ENCODE results near the gene DEDD. TPM values are rescaled to one million over a fixed set of nuclear protein-coding genes. Genes with fewer than 3 reads are reported as not detected.

The DEDD gene
- total and polyA plus RNA-seq, 12 donors: 19.7 to 33.0 (median 26.3) TPM

DNA sequence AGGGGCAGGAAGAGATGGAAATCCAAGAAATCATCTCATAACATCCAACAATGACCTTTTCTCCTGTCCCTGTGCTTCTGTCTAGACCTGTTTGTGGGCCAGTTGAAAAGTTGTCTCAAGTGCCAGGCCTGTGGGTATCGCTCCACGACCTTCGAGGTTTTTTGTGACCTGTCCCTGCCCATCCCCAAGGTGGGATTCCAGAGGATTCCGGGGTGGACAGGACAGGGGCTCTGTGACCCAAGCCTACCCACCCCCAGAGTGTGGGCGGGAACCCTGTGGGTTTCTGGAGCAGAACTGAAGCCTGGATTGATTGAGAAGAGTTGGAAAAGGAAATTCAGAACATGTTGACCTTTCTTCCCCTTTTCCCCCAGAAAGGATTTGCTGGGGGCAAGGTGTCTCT, 31.3 kb upstream of the DEDD start:
- ATAC-seq: no peak
- peaks cover 12 to 53% (median 46%) of the 10 kb centered on the region in 9 donors for H3K4me1 ChIP-seq
- DNase-seq: no peak

GRCh38 chr1:161162806-161163205, 30.3 kb upstream of the DEDD start:
- WGBS, 2 donors: 93 to 96% methylated on average over 10 of the region's 10 CpGs

More for the DNA sequence above, 31.3 kb upstream of the DEDD start:
- H3K9me3 ChIP-seq: no peaks in the 10 kb centered on the region
- peaks cover 0 to 54% (median 5%) of the 10 kb centered on the region in 9 donors for H3K36me3 ChIP-seq
- intact Hi-C loops (cut with DNase I): no loop called here
- WGBS, 2 donors: 92 to 95% methylated on average over 5 of the region's 5 CpGs
- H3K27ac ChIP-seq: no peak overlapping the region
- H3K4me3 ChIP-seq: no peak overlapping the region
- TF ChIP-seq, protein P1, sequence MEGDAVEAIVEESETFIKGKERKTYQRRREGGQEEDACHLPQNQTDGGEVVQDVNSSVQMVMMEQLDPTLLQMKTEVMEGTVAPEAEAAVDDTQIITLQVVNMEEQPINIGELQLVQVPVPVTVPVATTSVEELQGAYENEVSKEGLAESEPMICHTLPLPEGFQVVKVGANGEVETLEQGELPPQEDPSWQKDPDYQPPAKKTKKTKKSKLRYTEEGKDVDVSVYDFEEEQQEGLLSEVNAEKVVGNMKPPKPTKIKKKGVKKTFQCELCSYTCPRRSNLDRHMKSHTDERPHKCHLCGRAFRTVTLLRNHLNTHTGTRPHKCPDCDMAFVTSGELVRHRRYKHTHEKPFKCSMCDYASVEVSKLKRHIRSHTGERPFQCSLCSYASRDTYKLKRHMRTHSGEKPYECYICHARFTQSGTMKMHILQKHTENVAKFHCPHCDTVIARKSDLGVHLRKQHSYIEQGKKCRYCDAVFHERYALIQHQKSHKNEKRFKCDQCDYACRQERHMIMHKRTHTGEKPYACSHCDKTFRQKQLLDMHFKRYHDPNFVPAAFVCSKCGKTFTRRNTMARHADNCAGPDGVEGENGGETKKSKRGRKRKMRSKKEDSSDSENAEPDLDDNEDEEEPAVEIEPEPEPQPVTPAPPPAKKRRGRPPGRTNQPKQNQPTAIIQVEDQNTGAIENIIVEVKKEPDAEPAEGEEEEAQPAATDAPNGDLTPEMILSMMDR (IDR thresholded peaks at IDR 0.05): no peak
- H3K27me3 ChIP-seq: no peaks in the 10 kb centered on the region

GRCh38 chr1:161162052-161162451, 29.6 kb upstream of the DEDD start:
- ATAC-seq: no peak
- TF ChIP-seq, protein P1 (IDR thresholded peaks at IDR 0.05): no peak
- H3K9me3 ChIP-seq: no peaks in the 10 kb centered on the region
- peaks cover 11 to 48% (median 42%) of the 10 kb centered on the region in 9 donors for H3K4me1 ChIP-seq
- 53 to 56% methylated on average over 7 of the region's 7 CpGs for WGBS, 2 donors
- no peak overlapping the region for H3K4me3 ChIP-seq
- peaks cover 0 to 61% (median 5%) of the 10 kb centered on the region in 9 donors for H3K36me3 ChIP-seq
- intact Hi-C loops (cut with DNase I): no loop called here
- H3K27me3 ChIP-seq: no peaks in the 10 kb centered on the region
- no peak for DNase-seq
- no peak overlapping the region for H3K27ac ChIP-seq

More at GRCh38 chr1:161162806-161163205, 30.3 kb upstream of the DEDD start:
- Histone ChIP-seq H3K4me1 (peaks cover 12 to 55% (median 46%) of the 10 kb centered on the region in 9 donors), H3K27me3 (no peaks in the 10 kb centered on the region), H3K36me3 (peaks cover 0 to 53% (median 5%) of the 10 kb centered on the region in 9 donors), H3K4me3 (no peak overlapping the region), H3K9me3 (no peaks in the 10 kb centered on the region), H3K27ac (no peak overlapping the region)
- intact Hi-C loops (cut with DNase I): no loop called here
- no peak for DNase-seq
- no peak for ATAC-seq
- TF ChIP-seq, protein P1 (IDR thresholded peaks at IDR 0.05): no peak

DNA sequence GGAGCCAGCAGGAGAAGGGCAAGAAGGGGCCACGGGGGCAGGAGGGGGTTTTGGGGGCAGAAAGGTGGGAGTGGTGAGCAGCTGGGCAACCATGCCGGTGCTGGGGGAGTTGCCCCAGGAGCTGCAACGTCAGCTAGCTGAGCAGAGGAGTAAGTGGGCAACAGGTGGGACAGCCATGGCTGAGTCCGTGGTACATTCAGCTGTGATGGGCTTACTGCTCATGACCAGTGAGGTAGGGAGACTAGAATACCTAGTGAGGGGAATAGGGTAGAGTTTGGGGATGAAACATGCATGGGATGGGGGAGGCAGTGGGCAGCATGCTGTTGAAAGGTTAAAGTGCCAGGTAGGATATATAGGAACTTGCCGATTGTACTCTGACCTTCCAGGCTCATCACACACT, 29.2 kb upstream of the DEDD start:
- TF ChIP-seq, protein P1 (IDR thresholded peaks at IDR 0.05): no peak
- Histone ChIP-seq H3K4me3 (no peak overlapping the region), H3K36me3 (peaks cover 0 to 65% (median 5%) of the 10 kb centered on the region in 9 donors), H3K27me3 (no peaks in the 10 kb centered on the region), H3K4me1 (peaks cover 8 to 44% (median 38%) of the 10 kb centered on the region in 9 donors), H3K27ac (no peak overlapping the region), H3K9me3 (no peaks in the 10 kb centered on the region)
- no peak for DNase-seq
- no peak for ATAC-seq
- intact Hi-C loops (cut with DNase I): no loop called here
- 80 to 85% methylated on average over 5 of the region's 5 CpGs for WGBS, 2 donors

All from heart right ventricle (tissue), 16 donors.